ENCODE data around the gene CWC27.

DNA sequence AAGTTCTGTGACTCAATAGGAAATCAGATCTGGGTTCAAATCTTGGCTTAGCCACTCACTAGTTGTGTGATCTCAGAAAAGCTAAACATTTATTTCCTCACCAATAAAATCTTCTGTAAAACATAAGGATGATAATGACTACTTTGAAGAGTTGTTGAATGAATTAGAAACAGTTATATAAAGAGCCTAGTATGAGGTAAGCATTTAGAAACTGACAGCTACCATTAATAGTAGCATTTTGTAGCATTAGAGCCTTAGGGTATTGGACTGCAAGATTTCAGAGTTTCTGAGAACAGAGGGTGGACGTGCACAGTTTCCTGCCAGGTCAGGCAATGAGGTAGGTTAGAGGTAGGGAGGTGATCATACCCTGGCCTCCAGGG, 293.2 kb downstream of the CWC27 start:
- TF ChIP-seq, protein P1, sequence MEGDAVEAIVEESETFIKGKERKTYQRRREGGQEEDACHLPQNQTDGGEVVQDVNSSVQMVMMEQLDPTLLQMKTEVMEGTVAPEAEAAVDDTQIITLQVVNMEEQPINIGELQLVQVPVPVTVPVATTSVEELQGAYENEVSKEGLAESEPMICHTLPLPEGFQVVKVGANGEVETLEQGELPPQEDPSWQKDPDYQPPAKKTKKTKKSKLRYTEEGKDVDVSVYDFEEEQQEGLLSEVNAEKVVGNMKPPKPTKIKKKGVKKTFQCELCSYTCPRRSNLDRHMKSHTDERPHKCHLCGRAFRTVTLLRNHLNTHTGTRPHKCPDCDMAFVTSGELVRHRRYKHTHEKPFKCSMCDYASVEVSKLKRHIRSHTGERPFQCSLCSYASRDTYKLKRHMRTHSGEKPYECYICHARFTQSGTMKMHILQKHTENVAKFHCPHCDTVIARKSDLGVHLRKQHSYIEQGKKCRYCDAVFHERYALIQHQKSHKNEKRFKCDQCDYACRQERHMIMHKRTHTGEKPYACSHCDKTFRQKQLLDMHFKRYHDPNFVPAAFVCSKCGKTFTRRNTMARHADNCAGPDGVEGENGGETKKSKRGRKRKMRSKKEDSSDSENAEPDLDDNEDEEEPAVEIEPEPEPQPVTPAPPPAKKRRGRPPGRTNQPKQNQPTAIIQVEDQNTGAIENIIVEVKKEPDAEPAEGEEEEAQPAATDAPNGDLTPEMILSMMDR (IDR thresholded peaks at IDR 0.05), result no peak
- TF ChIP-seq POLR2A (IDR thresholded peaks at IDR 0.05), result no peak

Data from upper lobe of left lung (tissue), 4 donors.